Endothelial cell of umbilical vein (primary cell): ENCODE data around the gene CNTNAP2. TPM values are rescaled to one million over a fixed set of nuclear protein-coding genes. Genes with fewer than 3 reads are reported as not detected.

Source experiments
- BruUV-seq: library from RNA; stranded (reverse); fragments of 400-500 nt; replicated peaks from 2 replicates; lab custom pipeline; 2021; lab: Mats Ljungman, UMichigan
- CTCF ChIA-PET: fragments of 300-600, 350-600 bp; sonication (Branson Sonifier 250); formaldehyde crosslinking; loops from one replicate; lab custom pipeline; 2021; ENCODE audit warnings: antibody characterized with exemption, inconsistent platforms; lab: Charles Lee
- POLR2A ChIA-PET: fragments of 300-600, 350-600 bp; sonication (Branson Sonifier 250); formaldehyde crosslinking; loops from one replicate; lab custom pipeline; 2021; ENCODE audit warnings: antibody characterized with exemption, inconsistent platforms; lab: Charles Lee
- DNase-seq: peaks from one replicate; pipeline ENCODE4 v3.0.0-alpha.2; 2011; ENCODE audit warnings: low read depth, low spot score
- FAIRE-seq: peaks from 2 replicates; lab custom pipeline; 2011; peaks lifted over from hg19 to GRCh38; lab: Jason Lieb, UNC
- H2AFZ ChIP-seq: 2 replicates; pipeline ENCODE4 v1.6.0; 2012; ENCODE audit warnings: low read depth, low read length, control low read depth, inconsistent platforms
- H3K27ac ChIP-seq: 2 replicates; pipeline ENCODE4 v1.5.1; 2011; ENCODE audit warnings: low read depth, mild to moderate bottlenecking, control low read depth, low read length, moderate library complexity; ENCODE audit not compliant: insufficient read depth
- H3K27me3 ChIP-seq, 2 experiments: 2 replicates each; pipeline versions ENCODE4 v1.6.0 to v1.6.1; 2011; ENCODE audit warnings: low read length in 2 of 2, mixed read lengths in 1 of 2; ENCODE audit not compliant: control insufficient read depth in 2 of 2, insufficient read depth in 2 of 2
- H3K36me3 ChIP-seq, 2 experiments: 2 replicates in 1 of 2; 3 replicates in 1 of 2; pipeline ENCODE4 v1.5.1; 2011; ENCODE audit warnings: low read length in 2 of 2, mild to moderate bottlenecking in 1 of 2, moderate library complexity in 1 of 2; ENCODE audit not compliant: control insufficient read depth in 2 of 2, insufficient read depth in 2 of 2; ENCODE audit errors: extremely low read depth in 1 of 2
- H3K4me1 ChIP-seq: 3 replicates; pipeline ENCODE4 v1.5.1; 2011; ENCODE audit warnings: mild to moderate bottlenecking, low read length; ENCODE audit not compliant: control insufficient read depth, insufficient read depth; ENCODE audit errors: extremely low read depth
- H3K4me2 ChIP-seq: 2 replicates; pipeline ENCODE4 v1.6.1; 2011; ENCODE audit warnings: low read length, control low read depth, mixed read lengths; ENCODE audit not compliant: insufficient read depth
- H3K4me3 ChIP-seq, 3 experiments: fragments of 200-600 bp in 1 of 3; sonication (generic), shearing (Covaris generic) in 1 of 3; replicated peaks in 1 of 3; 2 replicates each; pipeline ENCODE4 v1.5.1; 2011 to 2016; ENCODE audit warnings: control low read depth in 3 of 3, low read length in 3 of 3, mild to moderate bottlenecking in 2 of 3, inconsistent platforms in 1 of 3, low read depth in 1 of 3, moderate library complexity in 1 of 3; ENCODE audit not compliant: insufficient read depth in 1 of 3
- H3K79me2 ChIP-seq: 2 replicates; pipeline ENCODE4 v1.6.0; 2012; ENCODE audit warnings: low read length, inconsistent platforms; ENCODE audit not compliant: control insufficient read depth, insufficient read depth
- H3K9ac ChIP-seq: replicated peaks from 2 replicates; pipeline ENCODE3; 2011; ENCODE audit warnings: low read length, control low read depth; ENCODE audit not compliant: insufficient read depth; ENCODE audit errors: extremely low read depth
- H3K9me1 ChIP-seq: replicated peaks from 3 replicates; pipeline ENCODE4 v1.6.0; 2011; ENCODE audit warnings: mild to moderate bottlenecking, low read length; ENCODE audit not compliant: control insufficient read depth, insufficient read depth; ENCODE audit errors: extremely low read depth
- H3K9me3 ChIP-seq: replicated peaks from 2 replicates; pipeline ENCODE4 v1.5.1; 2012; ENCODE audit warnings: low read length, inconsistent platforms; ENCODE audit not compliant: control insufficient read depth, insufficient read depth
- H4K20me1 ChIP-seq: replicated peaks from 2 replicates; pipeline ENCODE3; 2011; ENCODE audit warnings: mild to moderate bottlenecking, low read length; ENCODE audit not compliant: control insufficient read depth, insufficient read depth; ENCODE audit errors: extremely low read depth
- CTCF ChIP-seq, 2 donors: IDR thresholded peaks; 1 replicate in 1 of 2; 2 replicates in 1 of 2; pipeline ENCODE4 v1.5.1; 2011; ENCODE audit warnings: low read length in 2 of 2, mild to moderate bottlenecking in 2 of 2, moderate library complexity in 2 of 2, control low read depth in 1 of 2, inconsistent platforms in 1 of 2, low read depth in 1 of 2; ENCODE audit not compliant: insufficient read depth in 1 of 2; ENCODE audit errors: extremely low read depth in 1 of 2
- EZH2 ChIP-seq: IDR thresholded peaks from 2 replicates; pipeline ENCODE4 v1.6.1; 2012; ENCODE audit warnings: borderline replicate concordance, low read depth, mild to moderate bottlenecking, moderate library complexity, low read length, inconsistent platforms; ENCODE audit not compliant: severe bottlenecking
- FOS ChIP-seq: IDR thresholded peaks from 2 replicates; pipeline ENCODE4 v1.6.1; 2011; ENCODE audit warnings: mild to moderate bottlenecking, low read length, moderate library complexity, borderline replicate concordance; ENCODE audit not compliant: insufficient read depth
- GATA2 ChIP-seq: IDR thresholded peaks from 2 replicates; pipeline ENCODE4 v1.7.0; 2011; ENCODE audit warnings: low read depth, mild to moderate bottlenecking, moderate library complexity, mixed read lengths, low read length; ENCODE audit not compliant: insufficient read length, insufficient read depth
- JUN ChIP-seq: IDR thresholded peaks from 2 replicates; pipeline ENCODE4 v1.6.1; 2011; ENCODE audit warnings: borderline replicate concordance, low read depth; ENCODE audit not compliant: insufficient read length, insufficient read depth
- MAX ChIP-seq: IDR thresholded peaks from 2 replicates; pipeline ENCODE4 v1.6.1; 2011; ENCODE audit not compliant: insufficient read depth, insufficient read length
- MYC ChIP-seq: IDR thresholded peaks from one replicate; pipeline ENCODE4 v1.6.1; 2011; ENCODE audit warnings: mild to moderate bottlenecking, low read depth, low read length
- POLR2A ChIP-seq: IDR thresholded peaks from 2 replicates; pipeline ENCODE4 v1.6.1; 2012; ENCODE audit warnings: low read depth, mild to moderate bottlenecking, control low read depth, low read length
- POLR2AphosphoS5 ChIP-seq: IDR thresholded peaks from 2 replicates; pipeline ENCODE4 v1.6.1; 2012; ENCODE audit warnings: low read depth, mild to moderate bottlenecking, control low read depth, low read length, moderate library complexity; ENCODE audit not compliant: insufficient read depth
- dilution Hi-C: fragments of 300-500 bp; cut with MboI; formaldehyde crosslinking; loops from one replicate; pipeline ENCODE4 v1.15.0; 2019; ENCODE audit warnings: low sequenced_read_pairs; ENCODE audit not compliant: extremely low pct_ligation_motif_present
- intact Hi-C: fragments of 100-400 bp; cut with micrococcal nuclease; formaldehyde crosslinking; loops from one replicate; pipeline ENCODE4 v1.10.0; 2022
- polyA plus RNA-seq, 4 experiments: library from polyadenylated mRNA; depleted of rRNA in 3 of 4; stranded (reverse) in 3 of 4; unstranded in 1 of 4; fragments of >200 nt; gene quantifications; 2 replicates each; pipeline versions ENCODE4 v1.2.1 to v1.2.3, GENCODE V29; 2011 to 2012; ENCODE audit warnings: missing spikeins in 1 of 4
- total RNA-seq: library from RNA; stranded (reverse); gene quantifications from 2 replicates; pipeline ENCODE4 v1.2.3, GENCODE V29; 2021

Gene CNTNAP2
- total and polyA plus RNA-seq, 2 donors (not counting 3 experiments of a cell fraction or from before 2014, with no cell fraction given), result not detected

- no TSS peak for BruUV-seq
- Histone ChIP-seq H3K27ac (no peak overlapping the region), H3K79me2 (no peaks in the 10 kb centered on the region), H3K36me3 (no peaks in the 10 kb centered on the region), H3K9ac (no peak overlapping the region), H3K9me1 (no peaks in the 10 kb centered on the region), H3K4me3 (no peak overlapping the region), H4K20me1 (no peaks in the 10 kb centered on the region), H3K27me3 (no peaks in the 10 kb centered on the region), H3K4me1 (no peaks in the 10 kb centered on the region), H3K9me3 (no peaks in the 10 kb centered on the region), H3K4me2 (no peak overlapping the region), H2AFZ (no peak overlapping the region)
- ChIA-PET CTCF (interaction anchor here (0.5 kb wide), 1 partner anchor 563 kb away, joined by 3 read pairs; no protein-coding TSS in a partner anchor), POLR2A (no interaction called here)
- TF ChIP-seq FOS (no peak), POLR2AphosphoS5 (no peak), EZH2 (no peak), JUN (no peak), GATA2 (no peak), MAX (no peak), MYC (no peak), POLR2A (no peak), CTCF (IDR thresholded peaks at IDR 0.05; ENCODE audit: extremely low read depth in 1 of 2, insufficient read depth in 1 of 2, low read depth in 1 of 2, low read length in 2 of 2) (no peak)
- DNase-seq (no peak), FAIRE-seq (no peak)
- dilution Hi-C loops, result no loop called here
- intact Hi-C loops, result no loop called here
These were observed 2280.5 kb downstream of the CNTNAP2 start for GRCh38 chr7:148397056-148397455.
